ENCODE data around the gene MBNL2. TPM values are rescaled to one million over a fixed set of nuclear protein-coding genes. Genes with fewer than 3 reads are reported as not detected.

Gene MBNL2
- total RNA-seq, result 10 to 100 TPM; 18.0 to 18.8 TPM

DNA sequence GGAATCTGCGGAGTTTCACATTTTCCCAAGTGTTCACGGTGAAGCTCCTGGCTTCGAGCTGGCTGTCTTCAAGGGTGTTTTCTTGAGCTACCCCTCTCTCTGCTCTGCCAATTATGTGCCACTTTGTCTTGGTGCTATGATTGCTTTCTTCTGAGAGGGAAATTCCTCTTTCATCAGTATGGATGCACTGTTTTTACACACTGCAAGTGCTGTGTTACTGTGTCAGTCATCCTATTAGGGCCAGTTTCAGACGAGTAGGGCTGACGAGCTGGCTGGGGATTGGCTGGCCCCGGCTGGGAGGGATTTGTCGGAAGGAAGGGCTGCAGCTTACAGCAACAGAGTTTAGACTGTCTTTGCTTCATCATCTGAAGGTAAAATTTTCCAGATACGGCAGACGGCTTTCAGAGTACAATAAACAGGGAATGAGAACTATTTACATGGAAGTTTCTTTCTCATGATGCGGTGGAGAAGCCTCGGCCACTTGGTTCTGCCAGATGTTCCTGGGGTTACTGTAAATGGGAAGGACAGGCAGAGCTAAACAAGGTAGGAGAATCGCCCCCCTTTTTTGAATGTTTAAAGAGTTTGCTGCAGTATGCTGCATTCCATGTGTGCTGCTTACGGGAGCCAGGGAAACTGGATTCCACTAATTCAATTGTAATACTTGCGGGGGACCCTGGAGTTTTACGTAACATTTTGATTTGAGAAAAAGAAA is at the start of gene MBNL2:
Gene MBNL2, plus strand, starts transcription at position 345 of the 712 bp plus-strand sequence. CDS start 53,903 bp downstream, outside the sequence.
- no peaks in the 10 kb centered on the region for H3K9me3 Mint-ChIP-seq
- H3K4me1 Mint-ChIP-seq, result peaks cover 42% of the 10 kb centered on the region
- peak within 1 kb of the TSS; percentile 76 for H3K27ac Mint-ChIP-seq
- H3K27me3 Mint-ChIP-seq, result no peaks in the 10 kb centered on the region
- H3K4me3 Mint-ChIP-seq, result peak within 1 kb of the TSS; percentile 78
- ChIA-PET POLR2A (interaction anchor here (0.9 to 7.6 kb wide), 9 partner anchors 10 to 211 kb away, joined by 3 to 93 read pairs (median 4); partner anchors contain the start of gene RAP2A), CTCF (interaction anchor here (0.9 to 4.1 kb wide), 5 partner anchors 11 to 211 kb away, joined by 3 to 36 read pairs (median 5); no protein-coding TSS in a partner anchor)
- H3K36me3 Mint-ChIP-seq (ENCODE audit: low read depth), result peaks cover 3% of the 10 kb centered on the region
- peak; percentile 89 for DNase-seq

- ChIA-PET CTCF (no interaction called here), POLR2A (no interaction called here)
- Mint-ChIP-seq H3K27ac (no peak overlapping the region), H3K27me3 (peaks cover 7% of the 10 kb centered on the region), H3K4me1 (no peaks in the 10 kb centered on the region), H3K36me3 (ENCODE audit: low read depth) (no peaks in the 10 kb centered on the region), H3K9me3 (peaks cover 2% of the 10 kb centered on the region), H3K4me3 (no peak overlapping the region)
- DNase-seq, result no peak
These were observed 47.5 kb upstream of the MBNL2 start for GRCh38 chr13:97174638-97175037.

- Mint-ChIP-seq H3K4me3 (no peak overlapping the region), H3K36me3 (ENCODE audit: low read depth) (no peaks in the 10 kb centered on the region), H3K4me1 (no peaks in the 10 kb centered on the region), H3K27ac (no peak overlapping the region), H3K27me3 (peaks cover 8% of the 10 kb centered on the region), H3K9me3 (peaks cover 2% of the 10 kb centered on the region)
- ChIA-PET CTCF (no interaction called here), POLR2A (no interaction called here)
- no peak for DNase-seq
These were observed 47.1 kb upstream of the MBNL2 start for GRCh38 chr13:97175041-97175440.

DNA sequence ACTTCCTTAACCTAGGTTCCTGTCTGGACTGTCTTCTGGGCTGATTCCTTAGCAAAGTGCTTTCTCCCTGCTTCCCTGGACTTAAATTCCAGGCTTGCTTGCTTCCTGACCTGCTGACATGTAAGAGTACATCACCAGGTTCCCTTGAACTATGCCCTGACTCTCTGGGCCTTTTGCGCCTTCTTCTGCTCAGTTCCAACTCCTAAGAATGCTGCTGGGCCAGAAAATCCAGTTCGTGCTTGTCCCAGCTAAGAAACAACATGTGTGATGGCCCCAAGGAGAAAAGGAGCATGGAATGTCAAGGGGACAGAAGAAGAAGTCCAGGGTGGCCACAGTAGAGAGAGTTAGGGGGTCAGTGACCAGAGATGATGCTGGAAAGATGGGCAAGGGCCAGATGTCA is 42.6 kb upstream of the MBNL2 start:
- no peak for DNase-seq
- POLR2A ChIA-PET, result no interaction called here
- H3K9me3 Mint-ChIP-seq, result peaks cover 2% of the 10 kb centered on the region
- no peaks in the 10 kb centered on the region for H3K4me1 Mint-ChIP-seq
- no peak overlapping the region for H3K4me3 Mint-ChIP-seq
- no peak overlapping the region for H3K27ac Mint-ChIP-seq
- peaks cover 18% of the 10 kb centered on the region for H3K27me3 Mint-ChIP-seq
- no peaks in the 10 kb centered on the region for H3K36me3 Mint-ChIP-seq (ENCODE audit: low read depth)
- CTCF ChIA-PET, result no interaction called here

GRCh38 chr13:97182111-97182890 is 39.8 kb upstream of the MBNL2 start:
- Mint-ChIP-seq H3K27ac (no peak overlapping the region), H3K4me1 (no peaks in the 10 kb centered on the region), H3K4me3 (no peak overlapping the region), H3K9me3 (no peaks in the 10 kb centered on the region), H3K36me3 (ENCODE audit: low read depth) (no peaks in the 10 kb centered on the region), H3K27me3 (peaks cover 14% of the 10 kb centered on the region)
- DNase-seq, result no peak
- POLR2A ChIA-PET, result no interaction called here
- CTCF ChIA-PET, result interaction anchor here (0.9 kb wide), 1 partner anchor 72 kb away, joined by 3 read pairs; no protein-coding TSS in a partner anchor

DNA sequence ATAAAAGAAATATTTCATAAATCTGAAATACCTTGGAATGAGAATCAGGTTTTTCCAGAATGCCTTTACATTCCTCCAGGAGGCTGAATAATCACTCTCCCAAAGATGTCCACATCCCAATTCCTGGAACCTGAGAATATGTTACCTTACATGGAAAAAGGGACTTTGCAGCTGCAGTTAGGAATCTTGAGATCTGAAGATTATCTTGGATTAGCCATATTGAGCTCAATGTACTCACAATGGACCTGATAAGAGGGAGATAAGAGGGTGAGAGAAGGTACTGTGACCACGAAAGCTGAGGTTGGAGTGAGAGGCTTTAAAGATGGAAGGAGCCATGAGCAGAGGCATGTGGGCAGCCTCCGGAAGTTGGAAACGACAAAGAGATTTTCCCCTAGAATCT is 36.8 kb upstream of the MBNL2 start:
- POLR2A ChIA-PET, result no interaction called here
- H3K27ac Mint-ChIP-seq, result no peak overlapping the region
- H3K27me3 Mint-ChIP-seq, result peaks cover 13% of the 10 kb centered on the region
- CTCF ChIA-PET, result interaction anchor here (0.6 to 1.1 kb wide), 2 partner anchors 41 to 76 kb away, joined by 3 read pairs; no protein-coding TSS in a partner anchor
- peaks cover 3% of the 10 kb centered on the region for H3K4me1 Mint-ChIP-seq
- H3K36me3 Mint-ChIP-seq (ENCODE audit: low read depth), result no peaks in the 10 kb centered on the region
- H3K9me3 Mint-ChIP-seq, result no peaks in the 10 kb centered on the region
- H3K4me3 Mint-ChIP-seq, result no peak overlapping the region
- DNase-seq, result no peak

DNA sequence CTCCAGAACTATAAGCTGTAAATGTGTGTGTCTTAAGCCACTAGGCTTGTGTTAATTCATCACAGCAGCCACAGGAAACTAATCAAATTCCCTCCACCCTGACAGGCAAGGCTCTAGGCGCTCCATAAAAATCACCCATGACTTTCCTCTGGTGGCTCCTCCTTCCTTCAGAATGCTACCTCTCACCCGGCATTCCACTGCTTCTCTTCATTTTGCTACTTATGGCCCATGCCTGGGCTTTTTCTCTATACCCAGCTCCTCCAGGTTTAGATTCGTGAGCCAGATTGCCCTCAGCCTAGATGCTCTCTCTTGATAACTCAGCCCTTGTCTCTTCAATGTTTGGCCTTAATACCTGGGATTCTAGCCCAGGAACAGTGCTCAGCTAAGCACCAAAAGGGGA is 36.4 kb upstream of the MBNL2 start:
- H3K27me3 Mint-ChIP-seq, result peaks cover 13% of the 10 kb centered on the region
- ChIA-PET POLR2A (no interaction called here), CTCF (interaction anchor here (1.1 kb wide), 1 partner anchor 77 kb away, joined by 3 read pairs; no protein-coding TSS in a partner anchor)
- no peaks in the 10 kb centered on the region for H3K9me3 Mint-ChIP-seq
- no peak for DNase-seq
- H3K4me3 Mint-ChIP-seq, result no peak overlapping the region
- H3K36me3 Mint-ChIP-seq (ENCODE audit: low read depth), result no peaks in the 10 kb centered on the region
- H3K4me1 Mint-ChIP-seq, result peaks cover 3% of the 10 kb centered on the region
- no peak overlapping the region for H3K27ac Mint-ChIP-seq

GRCh38 chr13:97188207-97188606 is 33.9 kb upstream of the MBNL2 start:
- Mint-ChIP-seq H3K4me1 (peaks cover 3% of the 10 kb centered on the region), H3K4me3 (no peak overlapping the region), H3K9me3 (no peaks in the 10 kb centered on the region), H3K27me3 (peaks cover 6% of the 10 kb centered on the region), H3K36me3 (ENCODE audit: low read depth) (no peaks in the 10 kb centered on the region), H3K27ac (no peak overlapping the region)
- DNase-seq, result no peak
- POLR2A ChIA-PET, result no interaction called here
- CTCF ChIA-PET, result no interaction called here

DNA sequence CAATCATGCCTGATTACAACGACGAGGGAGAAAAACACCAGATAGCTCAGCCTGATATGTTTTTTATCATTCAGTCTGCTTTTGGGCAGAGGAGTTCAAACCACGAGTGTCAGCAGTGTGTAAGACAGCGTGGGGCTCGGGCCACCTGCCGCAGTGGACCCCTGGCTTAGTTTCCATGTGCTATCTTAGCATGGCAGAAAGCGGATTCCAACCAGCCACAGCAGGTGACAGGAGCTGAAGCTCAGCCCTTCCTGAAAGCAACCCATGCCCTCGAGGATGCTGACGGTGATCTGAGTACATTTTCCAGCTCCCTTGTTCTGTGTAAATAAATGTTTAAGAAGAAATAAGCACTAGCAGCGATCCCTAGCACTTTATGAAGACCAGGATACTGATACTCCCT is 32.2 kb upstream of the MBNL2 start:
- Mint-ChIP-seq H3K4me1 (peaks cover 7% of the 10 kb centered on the region), H3K27me3 (peaks cover 5% of the 10 kb centered on the region)
- no peak for DNase-seq

GRCh38 chr13:97191142-97191541 is 31.0 kb upstream of the MBNL2 start:
- Mint-ChIP-seq H3K27me3 (peaks cover 5% of the 10 kb centered on the region), H3K36me3 (ENCODE audit: low read depth) (no peaks in the 10 kb centered on the region), H3K4me3 (no peak overlapping the region), H3K9me3 (no peaks in the 10 kb centered on the region), H3K4me1 (peaks cover 7% of the 10 kb centered on the region), H3K27ac (no peak overlapping the region)
- DNase-seq, result no peak
- POLR2A ChIA-PET, result no interaction called here
- CTCF ChIA-PET, result no interaction called here

More for the DNA sequence above, 32.2 kb upstream of the MBNL2 start:
- H3K36me3 Mint-ChIP-seq (ENCODE audit: low read depth), result no peaks in the 10 kb centered on the region
- ChIA-PET CTCF (no interaction called here), POLR2A (no interaction called here)
- H3K4me3 Mint-ChIP-seq, result no peak overlapping the region
- H3K27ac Mint-ChIP-seq, result no peak overlapping the region
- H3K9me3 Mint-ChIP-seq, result no peaks in the 10 kb centered on the region

GRCh38 chr13:97191615-97192014 is 30.5 kb upstream of the MBNL2 start:
- H3K4me3 Mint-ChIP-seq, result no peak overlapping the region
- H3K9me3 Mint-ChIP-seq, result no peaks in the 10 kb centered on the region
- peaks cover 7% of the 10 kb centered on the region for H3K4me1 Mint-ChIP-seq
- CTCF ChIA-PET, result interaction anchor here (1.3 kb wide), 1 partner anchor 20 kb away, joined by 3 read pairs; no protein-coding TSS in a partner anchor
- DNase-seq, result no peak
- H3K27ac Mint-ChIP-seq, result no peak overlapping the region
- H3K27me3 Mint-ChIP-seq, result peaks cover 5% of the 10 kb centered on the region
- H3K36me3 Mint-ChIP-seq (ENCODE audit: low read depth), result no peaks in the 10 kb centered on the region
- POLR2A ChIA-PET, result no interaction called here

DNA sequence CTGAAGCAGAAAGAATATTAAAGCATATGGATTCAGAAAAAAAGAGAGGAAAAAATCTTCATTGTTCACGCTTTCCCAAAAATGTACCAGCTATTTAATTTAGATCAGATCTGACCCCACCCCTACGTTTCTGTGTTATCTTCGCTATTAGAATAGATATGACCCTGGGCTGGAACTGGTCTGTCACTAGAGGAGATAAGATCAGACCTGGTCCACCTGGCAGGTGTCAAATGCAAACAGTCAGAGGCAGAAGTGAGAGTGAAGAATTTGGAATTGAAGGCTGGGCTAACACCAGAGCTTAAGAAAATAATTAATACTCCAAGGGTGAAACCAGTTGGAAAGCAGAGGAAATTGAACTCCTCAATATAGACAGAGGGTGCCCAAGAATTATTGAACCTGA is 30.0 kb upstream of the MBNL2 start:
- H3K4me1 Mint-ChIP-seq, result peaks cover 7% of the 10 kb centered on the region
- H3K4me3 Mint-ChIP-seq, result no peak overlapping the region
- H3K36me3 Mint-ChIP-seq (ENCODE audit: low read depth), result no peaks in the 10 kb centered on the region
- H3K9me3 Mint-ChIP-seq, result no peaks in the 10 kb centered on the region
- ChIA-PET CTCF (interaction anchor here (1.3 kb wide), 1 partner anchor 21 kb away, joined by 3 read pairs; no protein-coding TSS in a partner anchor), POLR2A (no interaction called here)
- DNase-seq, result no peak
- H3K27me3 Mint-ChIP-seq, result peaks cover 5% of the 10 kb centered on the region
- no peak overlapping the region for H3K27ac Mint-ChIP-seq

DNA sequence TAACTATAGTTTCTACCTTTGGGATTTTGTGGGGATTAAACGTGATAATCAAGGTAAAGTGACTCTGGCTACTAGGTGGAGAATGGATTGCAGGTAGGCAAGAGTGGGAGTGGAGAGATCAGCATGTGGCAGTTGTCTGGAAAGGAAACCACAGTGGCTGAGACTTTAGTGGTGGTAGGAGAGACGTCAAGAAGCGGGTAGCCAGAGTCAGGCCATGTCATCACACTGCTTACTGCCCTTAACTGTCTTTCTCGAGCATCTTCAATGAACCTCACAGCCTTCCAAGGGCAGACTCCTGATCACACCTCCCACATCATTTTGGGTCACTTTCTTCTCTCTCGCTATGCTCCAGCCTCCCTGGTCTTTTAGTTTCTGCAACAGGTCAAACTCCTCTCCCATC is 28.6 kb upstream of the MBNL2 start:
- no peak for DNase-seq
- no peaks in the 10 kb centered on the region for H3K9me3 Mint-ChIP-seq
- H3K27me3 Mint-ChIP-seq, result peaks cover 6% of the 10 kb centered on the region
- ChIA-PET CTCF (no interaction called here), POLR2A (no interaction called here)
- no peaks in the 10 kb centered on the region for H3K36me3 Mint-ChIP-seq (ENCODE audit: low read depth)
- H3K4me1 Mint-ChIP-seq, result peaks cover 7% of the 10 kb centered on the region
- no peak overlapping the region for H3K27ac Mint-ChIP-seq
- no peak overlapping the region for H3K4me3 Mint-ChIP-seq

All from activated CD4-positive, alpha-beta memory T cell treated with anti-CD3 and anti-CD28 coated beads, Interleukin-2, amount 10 ng/mL, durations not matched to agents 7 days and 5 days (primary cell).